NK-92 treated with Interleukin-12 subunit alpha and Interleukin-12 subunit beta, amount 100 ng/mL, for 24 hours (cell line): ENCODE measurements around the gene NOP14.
"Not testable (repeated sequence)": the region's sequence is repeated elsewhere in the genome, so short reads cannot be mapped to it uniquely, and the experiment has no call there.

Experiments used
- DNase-seq: peaks from one replicate; lab custom pipeline; 2025; lab: John Stamatoyannopoulos, UW

NOP14 gene

DNA sequence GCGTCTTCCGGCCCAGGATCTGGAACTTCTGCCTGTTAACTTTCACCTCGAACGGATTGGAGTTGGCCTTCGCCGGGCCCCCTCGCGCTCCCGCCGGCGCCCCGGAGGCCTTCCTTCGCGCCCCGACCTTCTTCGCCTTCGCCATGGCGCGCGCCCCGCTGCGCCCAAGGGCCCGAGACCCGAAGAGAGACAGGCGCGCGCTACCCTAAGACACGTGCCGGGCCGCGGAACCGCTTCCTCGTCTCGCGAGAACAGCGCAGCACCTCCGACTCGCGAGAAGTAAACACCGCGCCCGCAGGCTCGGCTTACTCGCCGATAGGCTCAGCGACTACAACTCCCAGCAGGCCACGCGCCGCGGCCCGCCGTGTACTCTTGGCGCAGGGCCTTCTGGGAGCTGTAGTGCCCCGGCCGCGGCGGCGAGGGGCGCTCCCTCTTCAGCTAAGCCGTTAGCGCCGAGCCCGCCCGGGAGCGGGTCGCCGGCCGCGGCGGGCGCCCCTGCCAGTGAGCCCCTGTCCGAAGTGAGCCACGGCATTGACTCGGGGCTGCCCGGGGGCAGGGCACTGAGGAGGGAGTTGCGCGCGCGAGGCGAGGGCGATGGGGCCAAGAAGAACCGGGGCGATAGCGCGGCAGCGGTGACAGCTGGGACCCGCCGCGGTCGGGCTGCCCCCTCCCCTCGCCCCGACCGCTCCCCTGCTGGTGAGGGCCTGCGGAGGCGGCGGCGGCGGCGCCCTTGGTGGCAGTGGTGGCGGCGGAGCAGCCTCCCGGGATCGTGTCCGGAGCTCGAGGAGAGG is at the start of gene NOP14, which contains the start of gene GRK4:
TSS of gene NOP14 (minus strand) at position 232 of the 791 bp plus-strand sequence. CDS start at position 145, 87 bp downstream.
TSS of gene GRK4 (plus strand) at position 397 of the 791 bp plus-strand sequence. CDS start 500 bp downstream, outside the sequence.
- DNase-seq = peak; percentile 97

- DNase-seq = no peak
Observed at GRCh38 chr4:3011456-3012220, 48.4 kb upstream of the NOP14 start.

DNA sequence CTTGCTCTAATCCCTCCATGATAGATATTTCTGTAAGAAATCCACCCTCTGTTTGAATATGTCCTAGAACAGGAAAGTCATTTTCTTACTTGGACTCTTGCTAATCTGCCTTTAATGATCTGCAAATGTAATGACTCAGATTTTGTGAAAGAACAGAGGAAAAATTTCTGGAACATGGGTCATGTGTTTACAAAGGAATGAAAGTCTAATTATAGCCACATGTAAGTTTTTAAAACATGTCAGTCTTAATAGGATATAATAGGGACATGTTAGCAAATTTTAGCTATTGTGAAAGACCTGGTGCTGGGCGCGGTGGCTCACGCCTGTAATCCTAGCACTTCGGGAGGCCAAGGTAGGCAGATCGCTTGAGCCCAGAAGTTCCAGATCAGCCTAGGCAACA is 47.8 kb upstream of the NOP14 start:
- no peak for DNase-seq

GRCh38 chr4:3010577-3010976 is 47.4 kb upstream of the NOP14 start:
- no peak for DNase-seq

DNA sequence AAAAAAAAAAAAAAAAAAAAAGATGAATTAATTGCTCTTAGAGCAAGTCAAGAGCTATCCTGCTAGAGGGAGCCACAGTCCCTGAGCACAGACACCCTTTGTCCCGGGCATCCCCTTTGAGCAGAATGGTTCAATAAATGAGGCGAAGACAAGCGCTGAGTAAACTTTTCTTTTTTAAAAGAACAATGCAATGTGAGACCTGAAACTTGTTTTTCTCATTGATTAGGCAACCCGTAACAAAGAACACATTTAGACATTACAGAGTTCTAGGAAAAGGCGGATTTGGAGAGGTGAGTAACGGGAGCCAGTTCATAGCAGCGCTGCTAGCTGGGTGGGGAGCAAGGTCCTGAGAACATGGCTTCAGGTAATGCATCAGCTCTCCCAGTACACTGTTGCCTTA is 46.2 kb upstream of the NOP14 start:
- DNase-seq = no peak

- DNase-seq = no peak
Observed at GRCh38 chr4:3007724-3008123, 44.5 kb upstream of the NOP14 start.

GRCh38 chr4:2996415-2996814 is 33.2 kb upstream of the NOP14 start:
- DNase-seq = no peak

DNA sequence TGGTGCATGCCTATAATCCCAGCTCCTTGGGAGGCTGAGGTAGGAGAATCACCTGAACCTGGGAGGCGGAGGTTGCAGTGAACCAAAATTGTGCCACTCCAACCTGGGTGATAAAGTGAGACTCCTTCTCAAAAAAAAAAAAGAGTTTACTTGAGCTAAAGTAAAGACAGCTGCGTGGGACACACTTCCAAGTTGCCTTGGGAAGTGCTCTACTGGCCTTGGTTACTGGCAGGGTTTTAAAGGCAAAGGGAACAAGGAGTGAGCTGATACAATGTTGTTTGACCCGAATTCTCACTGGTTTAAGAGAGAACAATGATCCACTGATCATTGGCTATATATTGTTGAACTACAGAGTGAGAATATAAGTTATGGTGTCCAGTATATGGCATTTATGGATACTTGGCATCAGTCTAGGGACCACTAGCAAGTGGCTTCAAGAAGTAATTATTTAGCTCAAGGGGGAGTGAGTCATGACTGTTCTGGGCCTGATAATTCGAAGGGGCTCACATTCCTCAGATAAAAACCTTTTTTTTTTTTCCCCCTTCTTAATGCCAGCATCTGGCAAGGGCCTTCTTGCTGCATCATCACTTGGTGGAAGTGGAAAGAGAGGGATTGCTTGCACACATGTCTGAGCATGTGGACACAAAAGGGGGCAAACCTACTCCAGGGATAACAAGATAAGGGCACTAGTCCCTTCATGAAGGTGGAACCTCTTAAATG is 32.5 kb upstream of the NOP14 start:
- DNase-seq = no peak

- DNase-seq = no peak
Observed at GRCh38 chr4:2994917-2995316, 31.7 kb upstream of the NOP14 start.

DNA sequence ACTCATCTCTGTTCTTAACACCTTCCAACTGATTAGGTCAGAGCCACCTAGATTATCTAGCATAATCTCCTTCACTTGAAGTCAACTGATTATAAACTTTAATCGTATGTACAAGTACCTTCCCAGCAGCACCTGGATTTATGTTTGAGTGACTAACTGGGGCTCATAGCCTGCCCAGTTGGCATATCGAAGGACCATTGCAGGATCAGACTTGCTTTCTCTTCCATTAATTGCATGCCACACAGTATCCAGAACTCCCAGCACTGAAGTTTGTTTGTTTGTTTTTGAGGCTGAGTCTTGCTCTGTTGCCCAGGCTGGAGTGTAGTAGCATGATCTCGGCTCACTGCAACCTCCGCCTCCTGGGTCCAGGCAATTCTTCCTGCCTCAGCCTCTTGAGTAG is 28.0 kb upstream of the NOP14 start:
- no peak for DNase-seq

- DNase-seq = not testable (repeated sequence)
Observed at GRCh38 chr4:2983715-2984114, 20.5 kb upstream of the NOP14 start.

DNA sequence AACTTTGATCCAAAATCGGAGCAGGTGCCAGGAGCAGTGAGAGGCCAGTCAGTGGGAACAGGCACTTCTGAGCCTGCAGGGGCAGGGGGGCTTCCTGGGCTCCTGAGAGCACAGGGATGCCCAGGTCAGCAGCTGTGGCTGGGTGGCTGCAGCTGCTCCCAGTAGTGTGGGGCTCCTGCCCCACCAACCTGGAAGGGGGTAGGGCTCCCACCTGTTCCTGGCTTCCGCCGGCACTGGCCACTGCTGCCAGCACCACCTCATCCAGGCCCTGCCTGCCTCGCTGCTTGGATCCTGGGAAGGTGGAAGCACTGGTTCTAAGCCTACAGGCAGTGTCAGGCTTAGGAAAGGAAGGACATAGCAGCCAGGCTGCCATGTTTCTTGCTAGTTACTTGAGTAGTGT is 18.8 kb upstream of the NOP14 start:
- DNase-seq = no peak

GRCh38 chr4:2981256-2981819 is 18.1 kb upstream of the NOP14 start:
- DNase-seq = no peak

DNA sequence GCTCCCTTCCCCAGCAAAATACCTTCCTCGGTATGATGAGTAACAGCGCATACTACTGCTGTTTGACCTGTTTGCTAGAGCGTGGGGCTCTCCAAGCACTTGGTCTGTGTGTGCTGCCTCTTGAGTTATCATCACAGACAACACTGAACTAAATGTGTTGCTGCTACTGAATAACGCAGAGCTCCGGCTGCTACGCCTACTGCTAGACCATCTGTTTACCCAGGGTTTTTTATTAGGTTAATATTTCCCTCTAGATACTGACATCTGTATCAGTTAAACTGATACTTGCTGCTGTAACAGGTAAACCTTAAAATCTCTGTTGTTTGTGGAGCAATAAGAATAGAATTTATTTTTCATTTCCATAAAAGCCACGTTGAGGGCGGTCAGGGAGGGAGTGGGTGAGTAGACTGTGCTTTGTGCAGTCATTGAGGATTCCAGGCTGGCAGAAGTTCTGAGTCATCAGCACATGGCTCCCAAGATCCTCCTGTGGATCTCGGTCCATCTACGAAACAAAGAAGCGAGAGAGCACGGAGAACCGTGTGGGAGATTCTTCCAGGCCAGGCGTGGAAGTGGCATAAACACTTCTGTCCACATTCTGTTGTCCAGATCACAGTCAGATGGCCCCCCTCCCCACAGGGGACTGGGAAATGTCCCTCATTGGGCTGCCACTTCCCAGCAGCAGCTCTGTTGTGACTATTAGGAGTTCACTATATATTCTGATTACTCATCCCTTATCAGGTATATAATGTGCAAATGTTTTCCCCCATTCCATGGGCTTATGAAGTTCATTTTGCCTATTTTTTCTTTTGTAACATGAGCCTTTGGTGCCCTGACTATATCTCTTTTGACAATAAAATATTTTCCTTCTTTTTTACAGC is 14.2 kb upstream of the NOP14 start:
- no peak for DNase-seq

DNA sequence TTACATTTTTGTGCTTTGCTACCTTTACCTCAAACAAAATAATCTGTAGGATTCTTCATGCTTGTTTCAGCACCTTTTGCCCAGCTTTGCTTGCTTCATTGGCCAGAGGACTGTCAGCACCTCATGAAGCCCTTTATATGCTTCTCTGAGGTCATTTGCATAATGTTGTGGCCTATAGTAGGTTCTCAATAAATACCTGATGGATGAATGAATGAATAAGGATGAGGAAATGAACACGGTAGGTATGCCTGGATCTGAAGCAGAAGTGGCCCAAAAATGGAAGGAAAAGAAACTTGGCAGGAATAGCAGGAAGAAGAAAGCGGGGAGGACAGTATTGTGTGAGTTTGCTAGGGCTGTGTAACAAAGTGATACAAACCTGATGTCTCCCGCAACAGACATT is 8.1 kb upstream of the NOP14 start:
- DNase-seq = no peak

DNA sequence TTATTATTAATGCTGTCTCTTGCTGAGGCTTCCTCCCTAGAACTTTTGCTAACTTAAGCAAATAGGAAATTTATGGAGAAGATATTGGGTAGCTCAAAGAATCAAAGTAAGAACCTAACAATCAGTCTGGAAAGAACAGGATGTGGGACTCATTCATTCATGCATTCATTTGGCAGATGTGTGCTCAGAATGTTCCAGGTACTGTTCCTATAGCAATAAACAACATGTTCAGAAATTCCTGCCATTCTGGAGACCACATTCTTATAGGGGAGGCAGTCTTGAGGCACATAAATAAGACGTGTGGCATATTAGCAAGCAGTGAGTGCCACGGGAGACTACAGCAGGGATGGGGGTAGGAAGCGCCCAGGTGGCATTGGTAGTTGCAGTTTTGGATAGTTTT is 5.2 kb upstream of the NOP14 start:
- no peak for DNase-seq

GRCh38 chr4:2965262-2965661 is 2.1 kb upstream of the NOP14 start:
- no peak for DNase-seq

GRCh38 chr4:2964706-2965258 is 1.6 kb upstream of the NOP14 start:
- DNase-seq = no peak

DNA sequence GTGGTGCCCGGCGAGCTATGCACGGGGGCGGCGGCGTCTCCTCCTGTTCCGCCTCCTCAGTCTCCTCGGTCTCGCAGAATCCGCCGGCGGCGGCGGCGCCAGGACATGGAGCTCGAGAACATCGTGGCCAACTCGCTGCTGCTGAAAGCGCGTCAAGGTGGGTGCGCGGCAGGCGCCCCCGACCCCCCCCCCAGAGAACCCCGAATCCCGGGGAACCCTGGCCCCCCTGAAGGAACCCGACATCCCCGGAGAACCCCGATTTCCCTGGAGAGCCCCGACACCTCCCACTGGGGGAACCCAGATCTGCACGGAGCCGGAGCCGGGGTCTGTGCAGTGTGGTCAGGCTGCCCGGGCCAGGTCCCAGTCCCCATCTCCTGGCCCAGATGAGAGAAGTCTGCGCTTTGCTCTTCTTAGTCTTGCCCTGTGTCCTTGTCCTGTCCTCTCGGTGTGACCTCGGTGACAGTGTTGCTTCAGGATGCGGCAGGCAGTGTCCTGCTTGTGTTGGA is 813 bp upstream of the NOP14 start:
- no peak for DNase-seq

- peak; percentile 54 for DNase-seq
Observed at GRCh38 chr4:2962614-2963174, 512 bp downstream of the NOP14 start.
